ENCODE measurements around the gene TBC1D7.

Gene TBC1D7

GRCh38 chr6:13299918-13300317 is 28.4 kb downstream of the TBC1D7 start:
- DNase-seq (ENCODE audit: insufficient read length, low spot score) = no peak
- no peak for FAIRE-seq
- TF ChIP-seq SPI1 (IDR thresholded peaks at IDR 0.05; ENCODE audit: low read depth, low read length) = no peak

- DNase-seq (ENCODE audit: insufficient read length, low spot score) (no peak), FAIRE-seq (peak; percentile 52)
- no peak for TF ChIP-seq POLR2A (IDR thresholded peaks at IDR 0.05; ENCODE audit: low read depth, low read length)
- no peak for TF ChIP-seq POU2F2 (IDR thresholded peaks at IDR 0.05; ENCODE audit: low read depth, low read length)
- TF ChIP-seq TAF1 (IDR thresholded peaks at IDR 0.05; ENCODE audit: low read depth, low read length) = no peak
- no peak for TF ChIP-seq PAX5 (IDR thresholded peaks at IDR 0.05; ENCODE audit: insufficient read depth, low read length, severe bottlenecking)
- TF ChIP-seq POLR2AphosphoS5 (IDR thresholded peaks at IDR 0.05; ENCODE audit: low read depth, low read length) = no peak
- no peak for TF ChIP-seq SPI1 (IDR thresholded peaks at IDR 0.05; ENCODE audit: low read depth, low read length)
Observed at GRCh38 chr6:13299403-13299821, 28.9 kb downstream of the TBC1D7 start.

- TF ChIP-seq POU2F2 (IDR thresholded peaks at IDR 0.05; ENCODE audit: low read depth, low read length) (no peak), POLR2A (IDR thresholded peaks at IDR 0.05; ENCODE audit: low read depth, low read length) (no peak), SPI1 (IDR thresholded peaks at IDR 0.05; ENCODE audit: low read depth, low read length) (no peak), PAX5 (IDR thresholded peaks at IDR 0.05; ENCODE audit: insufficient read depth, low read length, severe bottlenecking) (no peak), TAF1 (IDR thresholded peaks at IDR 0.05; ENCODE audit: low read depth, low read length) (no peak), POLR2AphosphoS5 (IDR thresholded peaks at IDR 0.05; ENCODE audit: low read depth, low read length) (no peak)
- FAIRE-seq (no peak), DNase-seq (ENCODE audit: insufficient read length, low spot score) (no peak)
Observed at GRCh38 chr6:13298446-13298845, 29.9 kb downstream of the TBC1D7 start.

GRCh38 chr6:13297391-13297790 is 30.9 kb downstream of the TBC1D7 start:
- no peak for TF ChIP-seq TAF1 (IDR thresholded peaks at IDR 0.05; ENCODE audit: low read depth, low read length)
- TF ChIP-seq POLR2AphosphoS5 (IDR thresholded peaks at IDR 0.05; ENCODE audit: low read depth, low read length) = no peak
- no peak for TF ChIP-seq POLR2A (IDR thresholded peaks at IDR 0.05; ENCODE audit: low read depth, low read length)
- no peak for TF ChIP-seq SPI1 (IDR thresholded peaks at IDR 0.05; ENCODE audit: low read depth, low read length)
- TF ChIP-seq POU2F2 (IDR thresholded peaks at IDR 0.05; ENCODE audit: low read depth, low read length) = no peak
- no peak for TF ChIP-seq PAX5 (IDR thresholded peaks at IDR 0.05; ENCODE audit: insufficient read depth, low read length, severe bottlenecking)
- DNase-seq (ENCODE audit: insufficient read length, low spot score) = no peak
- no peak for FAIRE-seq

- DNase-seq (ENCODE audit: insufficient read length, low spot score) (no peak), FAIRE-seq (peak; percentile 85)
- TF ChIP-seq PAX5 (IDR thresholded peaks at IDR 0.05; ENCODE audit: insufficient read depth, low read length, severe bottlenecking) (no peak), SPI1 (IDR thresholded peaks at IDR 0.05; ENCODE audit: low read depth, low read length) (no peak), POLR2AphosphoS5 (IDR thresholded peaks at IDR 0.05; ENCODE audit: low read depth, low read length) (no peak), POU2F2 (IDR thresholded peaks at IDR 0.05; ENCODE audit: low read depth, low read length) (no peak; the same call in 1 of the 2 replicates)
Observed at GRCh38 chr6:13296536-13296997, 31.8 kb downstream of the TBC1D7 start.

DNA sequence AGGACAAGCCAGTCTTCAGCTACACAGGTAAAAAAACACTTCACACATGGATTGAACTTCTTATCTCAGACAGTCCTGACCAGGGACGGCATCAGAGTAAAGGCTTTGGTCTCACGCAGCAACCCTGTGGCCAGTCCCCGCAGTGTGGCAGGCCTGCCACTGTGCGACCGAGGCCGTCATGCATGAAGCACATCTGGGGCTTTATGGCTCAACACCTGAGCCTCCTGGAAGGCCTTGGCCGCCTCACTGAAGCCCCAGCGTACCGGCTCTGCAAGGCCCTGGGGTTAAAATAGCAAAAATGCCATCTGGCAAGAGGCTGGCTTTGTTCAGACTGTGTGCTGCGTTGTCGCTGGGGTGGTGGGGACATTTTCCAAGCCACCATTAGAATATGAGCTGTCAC is 32.8 kb downstream of the TBC1D7 start:
- TF ChIP-seq PAX5 (IDR thresholded peaks at IDR 0.05; ENCODE audit: insufficient read depth, low read length, severe bottlenecking) (no peak), POLR2A (IDR thresholded peaks at IDR 0.05; ENCODE audit: low read depth, low read length) (no peak)
- FAIRE-seq (peak; percentile 55), DNase-seq (ENCODE audit: insufficient read length, low spot score) (no peak)

DNA sequence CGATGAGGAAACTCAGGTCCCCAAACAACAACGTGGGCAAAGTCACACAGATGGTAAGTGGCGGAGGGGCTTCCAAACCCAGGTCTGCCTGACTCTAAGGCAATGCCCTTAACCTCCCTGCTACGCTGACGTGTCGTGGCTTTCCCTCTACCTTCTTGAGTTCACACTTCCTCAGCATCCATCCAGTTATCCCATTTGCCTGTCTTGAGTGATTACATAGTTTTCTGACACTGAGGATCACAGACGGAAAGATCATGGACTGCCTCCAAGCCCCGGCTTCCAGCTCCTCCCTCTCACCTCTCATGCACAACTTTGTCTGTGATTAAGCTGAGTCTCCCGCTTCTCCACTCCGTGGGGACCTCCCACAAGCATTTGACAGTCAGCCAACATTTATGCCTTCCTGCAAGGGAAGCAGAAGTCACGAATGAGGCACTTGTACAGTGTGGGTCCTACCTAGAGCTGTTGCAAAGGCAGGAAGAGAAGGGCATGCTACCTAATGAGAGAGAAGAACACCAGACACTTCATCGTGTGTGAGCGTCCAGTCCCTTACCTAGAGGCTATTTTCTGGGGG is 33.8 kb downstream of the TBC1D7 start:
- FAIRE-seq (no peak), DNase-seq (ENCODE audit: insufficient read length, low spot score) (no peak)
- TF ChIP-seq PAX5 (IDR thresholded peaks at IDR 0.05; ENCODE audit: insufficient read depth, low read length, severe bottlenecking) = no peak
- no peak for TF ChIP-seq POLR2AphosphoS5 (IDR thresholded peaks at IDR 0.05; ENCODE audit: low read depth, low read length)
- TF ChIP-seq POU2F2 (IDR thresholded peaks at IDR 0.05; ENCODE audit: low read depth, low read length) = no peak
- no peak for TF ChIP-seq TAF1 (IDR thresholded peaks at IDR 0.05; ENCODE audit: low read depth, low read length)
- no peak for TF ChIP-seq SPI1 (IDR thresholded peaks at IDR 0.05; ENCODE audit: low read depth, low read length)

DNA sequence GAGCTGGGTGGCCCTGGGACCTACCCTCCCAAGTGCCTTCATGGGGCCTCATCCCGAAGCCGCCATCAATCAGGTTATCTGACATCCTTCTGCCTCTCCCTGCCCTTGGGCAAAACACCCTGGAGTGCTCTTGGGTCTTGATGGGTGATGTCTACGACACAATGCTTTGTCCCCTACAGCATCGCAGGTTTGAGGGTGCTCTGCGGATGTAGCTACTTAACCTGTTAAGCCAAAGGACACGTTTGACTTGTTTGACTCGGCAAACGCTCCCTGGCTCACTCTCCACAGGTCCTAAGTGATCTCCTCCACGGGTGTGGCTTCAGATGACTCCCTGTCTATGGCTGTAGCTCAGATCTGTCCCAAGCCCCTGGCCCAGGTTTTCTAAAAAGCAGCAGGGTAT is 35.6 kb downstream of the TBC1D7 start:
- TF ChIP-seq POLR2AphosphoS5 (IDR thresholded peaks at IDR 0.05; ENCODE audit: low read depth, low read length) = no peak
- no peak for TF ChIP-seq TAF1 (IDR thresholded peaks at IDR 0.05; ENCODE audit: low read depth, low read length)
- TF ChIP-seq SPI1 (IDR thresholded peaks at IDR 0.05; ENCODE audit: low read depth, low read length) = no peak
- TF ChIP-seq POU2F2 (IDR thresholded peaks at IDR 0.05; ENCODE audit: low read depth, low read length) = no peak
- no peak for TF ChIP-seq PAX5 (IDR thresholded peaks at IDR 0.05; ENCODE audit: insufficient read depth, low read length, severe bottlenecking)
- no peak for TF ChIP-seq POLR2A (IDR thresholded peaks at IDR 0.05; ENCODE audit: low read depth, low read length)
- no peak for FAIRE-seq
- DNase-seq (ENCODE audit: insufficient read length, low spot score) = no peak

- DNase-seq (ENCODE audit: insufficient read length, low spot score) = no peak
- no peak for FAIRE-seq
Observed at GRCh38 chr6:13290335-13290734, 38.0 kb downstream of the TBC1D7 start.

DNA sequence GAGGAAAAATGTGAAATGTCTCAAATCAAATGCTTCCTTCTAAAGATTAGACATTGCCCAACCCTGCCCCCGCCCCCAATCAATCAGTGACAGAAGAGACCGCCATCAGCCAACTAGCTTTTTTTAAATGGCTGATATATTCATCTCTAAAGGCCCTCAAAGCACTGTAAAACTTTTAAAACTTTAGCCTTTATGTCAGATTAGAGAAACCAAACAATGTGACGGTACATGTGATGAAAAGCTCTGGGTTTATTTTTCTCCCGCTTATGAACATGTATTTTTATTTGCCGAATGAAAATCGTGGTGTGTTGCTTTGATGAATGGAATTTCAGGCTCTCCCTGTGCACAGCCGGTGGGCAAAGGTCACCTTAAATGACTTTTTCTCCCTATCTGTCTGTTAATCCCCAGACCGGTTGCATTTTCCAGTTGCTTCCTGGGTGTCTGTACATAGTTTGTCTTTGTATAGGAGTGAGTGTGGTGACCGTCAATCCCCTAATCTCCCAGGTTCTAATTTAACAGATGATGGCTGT is 38.5 kb downstream of the TBC1D7 start:
- DNase-seq (ENCODE audit: insufficient read length, low spot score) = no peak
- no peak for FAIRE-seq
- TF ChIP-seq POLR2AphosphoS5 (IDR thresholded peaks at IDR 0.05; ENCODE audit: low read depth, low read length) = no peak
- no peak for TF ChIP-seq POU2F2 (IDR thresholded peaks at IDR 0.05; ENCODE audit: low read depth, low read length)
- TF ChIP-seq TAF1 (IDR thresholded peaks at IDR 0.05; ENCODE audit: low read depth, low read length) = no peak
- TF ChIP-seq PAX5 (IDR thresholded peaks at IDR 0.05; ENCODE audit: insufficient read depth, low read length, severe bottlenecking) = no peak
- TF ChIP-seq POLR2A (IDR thresholded peaks at IDR 0.05; ENCODE audit: low read depth, low read length) = no peak
- no peak for TF ChIP-seq SPI1 (IDR thresholded peaks at IDR 0.05; ENCODE audit: low read depth, low read length)

More at GRCh38 chr6:13290335-13290734, 38.0 kb downstream of the TBC1D7 start:
- TF ChIP-seq POLR2AphosphoS5 (IDR thresholded peaks at IDR 0.05; ENCODE audit: low read depth, low read length) (no peak), TAF1 (IDR thresholded peaks at IDR 0.05; ENCODE audit: low read depth, low read length) (no peak), PAX5 (IDR thresholded peaks at IDR 0.05; ENCODE audit: insufficient read depth, low read length, severe bottlenecking) (no peak)

All from GM12891 (cell line).